HepG2 (cell line): ENCODE results near the gene COLEC12. TPM values are rescaled to one million over a fixed set of nuclear protein-coding genes. Genes with fewer than 3 reads are reported as not detected.

Experiments
- ATAC-seq: fragments of 200-7000 bp; cut with Tn5 transposase; 3 replicates; pipeline ENCODE4 v1.9.1; 2020; ENCODE audit warnings: mild to moderate bottlenecking, moderate library complexity
- BruUV-seq: library from RNA; stranded (reverse); fragments of 400-500 nt; replicated peaks from 2 replicates; lab custom pipeline; 2021; lab: Mats Ljungman, UMichigan
- CTCF ChIA-PET: fragments of 300-600 bp; formaldehyde crosslinking; extraction: SDS; loops from one replicate; lab custom pipeline; 2021; ENCODE audit warnings: low total read pairs, inconsistent platforms, low intra/inter-chr PET ratio; lab: Yijun Ruan, JAX
- POLR2A ChIA-PET: fragments of 350-600 bp; sonication (Branson Sonifier 250); formaldehyde crosslinking; loops from one replicate; lab custom pipeline; 2020; ENCODE audit warnings: antibody characterized with exemption, inconsistent platforms; lab: Yijun Ruan, JAX
- DNase-seq: peaks from one replicate; pipeline ENCODE4 v3.0.0-alpha.2; 2015; ENCODE audit warnings: low spot score
- FAIRE-seq: peaks from 3 replicates; lab custom pipeline; 2011; peaks lifted over from hg19 to GRCh38; lab: Jason Lieb, UNC
- H2AFZ ChIP-seq: one replicate; pipeline ENCODE4 v1.6.1; 2011; ENCODE audit warnings: low read length, inconsistent platforms
- H3K27ac ChIP-seq: fragments of 300-600 bp; 3 replicates; pipeline ENCODE4 v1.8.0; 2011; ENCODE audit warnings: mixed run types, mild to moderate bottlenecking, mixed read lengths, low read length, inconsistent platforms; ENCODE audit not compliant: insufficient read depth; ENCODE audit errors: extremely low read length
- H3K27me3 ChIP-seq, 2 experiments: fragments of 200-600 bp in 1 of 2; 2 replicates in 1 of 2; 3 replicates in 1 of 2; pipeline versions ENCODE4 v1.6.0 to v1.8.0; 2011; ENCODE audit warnings: low read length in 2 of 2, mild to moderate bottlenecking in 2 of 2, moderate library complexity in 2 of 2, inconsistent platforms in 1 of 2; ENCODE audit not compliant: insufficient read depth in 2 of 2, control insufficient read depth in 1 of 2
- H3K36me3 ChIP-seq, 2 experiments: fragments of 200-600 bp in 1 of 2; replicated peaks in 1 of 2; 2 replicates in 1 of 2; 3 replicates in 1 of 2; pipeline versions ENCODE4 v1.5.1 to v1.8.0; 2011; ENCODE audit warnings: low read length in 2 of 2, inconsistent platforms in 1 of 2; ENCODE audit not compliant: insufficient read depth in 2 of 2, control insufficient read depth in 1 of 2
- H3K4me1 ChIP-seq: 2 replicates; pipeline ENCODE4 v1.5.1; 2012; ENCODE audit warnings: low read length, inconsistent platforms; ENCODE audit not compliant: insufficient read depth
- H3K4me2 ChIP-seq: 2 replicates; pipeline ENCODE4 v1.6.0; 2011; ENCODE audit warnings: low read depth, low read length, inconsistent platforms
- H3K4me3 ChIP-seq, 3 experiments: fragments of 200-600 bp in 1 of 3; sonication (generic), shearing (Covaris generic) in 1 of 3; replicated peaks in 1 of 3; 2 replicates each; pipeline ENCODE4 v1.5.1; 2011 to 2016; ENCODE audit warnings: low read length in 3 of 3, inconsistent platforms in 2 of 3, low read depth in 2 of 3, mild to moderate bottlenecking in 2 of 3, control low read depth in 1 of 3, mixed read lengths in 1 of 3; ENCODE audit not compliant: insufficient read depth in 1 of 3
- H3K79me2 ChIP-seq: one replicate; pipeline ENCODE4 v1.6.1; 2011; ENCODE audit warnings: low read length, inconsistent platforms; ENCODE audit not compliant: insufficient read depth
- H3K9ac ChIP-seq: 2 replicates; pipeline ENCODE4 v1.6.0; 2011; ENCODE audit warnings: mild to moderate bottlenecking, low read depth, low read length, inconsistent platforms; ENCODE audit not compliant: insufficient read depth
- H3K9me3 ChIP-seq: 2 replicates; pipeline ENCODE4 v1.5.1; 2012; ENCODE audit warnings: mild to moderate bottlenecking, low read length
- H4K20me1 ChIP-seq: 2 replicates; pipeline ENCODE4 v1.6.0; 2011; ENCODE audit warnings: inconsistent platforms, mild to moderate bottlenecking, low read length, moderate library complexity; ENCODE audit not compliant: insufficient read depth
- ATF7 ChIP-seq, 2 experiments: fragments of 450-650 bp in 1 of 2; sonication (generic) in 1 of 2; formaldehyde crosslinking in 1 of 2; IDR thresholded peaks; 2 replicates each; pipeline versions ENCODE4 v1.4.0 to v1.6.1; 2016 to 2020; ENCODE audit warnings: antibody characterized with exemption in 1 of 2, mild to moderate bottlenecking in 1 of 2, missing genetic modification reagents in 1 of 2
- JDP2 ChIP-seq: sonication (generic); formaldehyde crosslinking; IDR thresholded peaks from 2 replicates; pipeline ENCODE4 v1.8.1; 2022; ENCODE audit warnings: missing genetic modification reagents, borderline replicate concordance
- RBM39 ChIP-seq: fragments of 200-400 bp; formaldehyde crosslinking; IDR thresholded peaks from one replicate; pipeline ENCODE4 v1.6.1; 2018; ENCODE audit warnings: antibody characterized with exemption, mild to moderate bottlenecking, low read depth, low read length; ENCODE audit not compliant: poor library complexity, severe bottlenecking
- TRIM24 ChIP-seq: sonication (generic); formaldehyde crosslinking; IDR thresholded peaks from 2 replicates; pipeline ENCODE4 v1.8.0; 2022; ENCODE audit warnings: mild to moderate bottlenecking, missing genetic modification reagents
- ZFX ChIP-seq: sonication (generic); formaldehyde crosslinking; IDR thresholded peaks from 2 replicates; pipeline ENCODE4 v1.4.0; 2020; ENCODE audit warnings: mild to moderate bottlenecking, low read depth, missing genetic modification reagents, moderate library complexity
- WGBS: methylation state at CpG from one replicate; pipeline ENCODE4 v1.1.6; 2017; ENCODE audit warnings: low lambda C conversion rate; 5-methylcytosine and 5-hydroxymethylcytosine counted together
- in situ Hi-C: cut with HindIII; loops from 2 replicates; pipeline ENCODE4 v1.10.0; 2017; ENCODE audit warnings: low pct_unique_long_range_greater_than_20kb; ENCODE audit not compliant: extremely low pct_ligation_motif_present
- intact Hi-C: fragments of 100-400 bp; cut with micrococcal nuclease; formaldehyde crosslinking; loops from one replicate; pipeline ENCODE4 v1.10.0; 2022; ENCODE audit not compliant: unreplicated experiment
- polyA plus RNA-seq, 8 experiments: library from polyadenylated mRNA; depleted of rRNA in 3 of 8; stranded (reverse) in 7 of 8; unstranded in 1 of 8; fragments of >200 nt; fragmentation: Illumina TruSeq in 4 of 8; extraction: Trizol in 4 of 8; gene quantifications; 2 replicates each; pipeline versions ENCODE4 v1.2.1 to v1.2.3, GENCODE V29; 2011 to 2016; ENCODE audit warnings: low read depth in 4 of 8, missing spikeins in 1 of 8, mixed read lengths in 1 of 8; ENCODE audit not compliant: insufficient read depth in 1 of 8
- total RNA-seq, 5 experiments: library from RNA; depleted of rRNA; stranded (reverse); fragments of >200 nt; fragmentation: Illumina TruSeq; extraction: Trizol; gene quantifications; 2 replicates each; pipeline ENCODE4 v1.2.3, GENCODE V29; 2016; ENCODE audit warnings: low read depth in 1 of 5
- TF ChIP-seq, protein P1 (sequence below): sonication (generic); formaldehyde crosslinking; IDR thresholded peaks from 2 replicates; pipeline ENCODE4 v1.8.1; 2022; ENCODE audit warnings: mild to moderate bottlenecking, missing genetic modification reagents

COLEC12 gene
- total and polyA plus RNA-seq, 2 of the 13 experiments (the other 11 are each of a cell fraction or from before 2014, with no cell fraction given), result 0.02 to 0.11 TPM

DNA sequence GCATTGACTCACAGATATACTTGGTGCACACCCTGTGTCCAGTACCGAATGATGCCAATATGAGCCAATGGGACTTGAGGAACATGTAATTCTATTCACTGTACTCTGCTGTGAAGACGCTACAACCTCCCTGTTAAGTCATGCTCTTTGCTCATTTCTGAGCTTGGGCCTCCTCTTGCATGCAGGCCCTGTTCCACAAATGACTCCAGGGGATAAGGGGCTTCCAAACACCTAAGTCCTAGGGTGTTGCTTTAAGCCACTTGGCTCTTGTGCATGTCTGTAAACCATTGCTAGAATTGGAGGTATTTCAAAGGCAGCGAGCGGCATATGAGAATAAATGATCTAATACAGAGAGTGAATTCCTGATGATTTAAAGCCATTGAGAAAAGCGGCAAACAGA, 126.7 kb downstream of the COLEC12 start:
- intact Hi-C loops, result no loop called here
- Histone ChIP-seq H3K4me2 (no peak overlapping the region), H3K4me3 (no peak overlapping the region), H3K9ac (no peak overlapping the region), H3K27ac (no peak overlapping the region), H3K79me2 (no peaks in the 10 kb centered on the region)
- in situ Hi-C loops, result no loop called here
- CTCF ChIA-PET, result no interaction called here
- POLR2A ChIA-PET, result no interaction called here
- TF ChIP-seq, protein P1, sequence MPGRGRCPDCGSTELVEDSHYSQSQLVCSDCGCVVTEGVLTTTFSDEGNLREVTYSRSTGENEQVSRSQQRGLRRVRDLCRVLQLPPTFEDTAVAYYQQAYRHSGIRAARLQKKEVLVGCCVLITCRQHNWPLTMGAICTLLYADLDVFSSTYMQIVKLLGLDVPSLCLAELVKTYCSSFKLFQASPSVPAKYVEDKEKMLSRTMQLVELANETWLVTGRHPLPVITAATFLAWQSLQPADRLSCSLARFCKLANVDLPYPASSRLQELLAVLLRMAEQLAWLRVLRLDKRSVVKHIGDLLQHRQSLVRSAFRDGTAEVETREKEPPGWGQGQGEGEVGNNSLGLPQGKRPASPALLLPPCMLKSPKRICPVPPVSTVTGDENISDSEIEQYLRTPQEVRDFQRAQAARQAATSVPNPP (CRISPR knock-in tag), result no peak
- no peak for TF ChIP-seq JDP2 (CRISPR knock-in tag)
- no peak for TF ChIP-seq ATF7 (IDR thresholded peaks at IDR 0.05)
- TF ChIP-seq ATF7 (CRISPR knock-in tag; IDR thresholded peaks at IDR 0.05), result no peak
- no peak for TF ChIP-seq RBM39
- no peak for TF ChIP-seq TRIM24 (CRISPR knock-in tag)
- TF ChIP-seq, all 625 proteins: peak for 0
- H3K4me1 ChIP-seq, result no peaks in the 10 kb centered on the region
- DNase-seq (no peak), FAIRE-seq (no peak), ATAC-seq (no peak)
- no peaks in the 10 kb centered on the region for H4K20me1 ChIP-seq
- no peaks in the 10 kb centered on the region for H3K36me3 ChIP-seq
- H3K9me3 ChIP-seq, result no peaks in the 10 kb centered on the region
- no TSS peak for BruUV-seq
- H2AFZ ChIP-seq, result no peak overlapping the region
- 88% methylated on average over 3 of the region's 5 CpGs for WGBS
- H3K27me3 ChIP-seq, result peaks cover 0 to 6% of the 10 kb centered on the region in 2 experiments; a peak in 1 of 5 replicates

DNA sequence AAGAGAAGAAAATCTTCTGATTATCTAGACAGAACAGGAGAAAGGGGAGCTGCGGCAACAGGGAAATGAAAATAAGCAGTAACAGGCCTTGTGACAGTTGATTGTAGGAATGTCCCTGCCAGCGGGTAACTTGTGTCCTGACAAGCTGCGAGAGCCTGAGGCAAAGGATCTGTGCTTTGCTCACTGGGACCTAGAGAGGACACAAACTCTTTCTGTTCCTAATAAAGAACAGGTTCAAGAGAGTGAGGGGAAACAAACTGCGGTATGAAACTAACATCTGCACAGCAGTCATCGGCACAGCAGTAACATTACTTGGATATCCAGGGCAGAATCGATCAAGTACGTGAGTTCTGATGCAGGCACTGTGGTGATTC, 128.9 kb downstream of the COLEC12 start:
- H4K20me1 ChIP-seq, result no peaks in the 10 kb centered on the region
- CTCF ChIA-PET, result no interaction called here

More for the DNA sequence above, 128.9 kb downstream of the COLEC12 start:
- Histone ChIP-seq H3K4me1 (peaks cover 5% of the 10 kb centered on the region), H3K27me3 (no peaks in the 10 kb centered on the region; a peak in 1 of 5 replicates), H3K79me2 (no peaks in the 10 kb centered on the region), H3K27ac (no peak overlapping the region), H3K9ac (no peak overlapping the region), H2AFZ (no peak overlapping the region), H3K4me2 (no peak overlapping the region), H3K4me3 (no peak overlapping the region), H3K9me3 (no peaks in the 10 kb centered on the region), H3K36me3 (no peaks in the 10 kb centered on the region)
- POLR2A ChIA-PET, result no interaction called here
- BruUV-seq, result no TSS peak
- TF ChIP-seq ZFX, result no peak
- 73% methylated on average over 7 of the region's 7 CpGs for WGBS
- DNase-seq (no peak), FAIRE-seq (no peak), ATAC-seq (no peak)
- in situ Hi-C loops, result no loop called here
- intact Hi-C loops, result no loop called here
